Activated CD4-positive, alpha-beta T cell treated with anti-CD3 and anti-CD28 coated beads for 1 hour (primary cell): Measurements from ENCODE around the gene DCC.

Experiments used
- DNase-seq: peaks from one replicate; pipeline ENCODE4 v3.0.0-alpha.2; 2020

Gene DCC

DNA sequence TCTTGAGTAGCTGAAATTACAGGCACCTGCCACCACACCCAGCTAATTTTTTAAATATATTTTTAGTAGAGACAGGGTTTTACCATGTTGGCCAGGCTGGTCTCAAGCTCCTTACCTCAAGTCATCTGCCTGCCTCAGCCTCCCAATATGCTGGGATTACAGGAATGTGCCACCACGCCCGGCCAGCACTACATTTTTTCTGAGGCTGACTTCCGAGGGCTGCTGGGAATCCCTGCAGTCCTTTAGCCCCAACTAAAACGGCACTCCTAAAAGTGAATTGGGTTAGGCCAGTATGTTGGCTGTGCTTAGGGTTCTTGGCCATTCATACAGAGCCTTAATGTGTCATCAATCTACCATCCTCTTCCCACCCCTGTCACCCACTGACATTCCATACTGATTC lies 375.4 kb downstream of the DCC start:
- no peak for DNase-seq

DNA sequence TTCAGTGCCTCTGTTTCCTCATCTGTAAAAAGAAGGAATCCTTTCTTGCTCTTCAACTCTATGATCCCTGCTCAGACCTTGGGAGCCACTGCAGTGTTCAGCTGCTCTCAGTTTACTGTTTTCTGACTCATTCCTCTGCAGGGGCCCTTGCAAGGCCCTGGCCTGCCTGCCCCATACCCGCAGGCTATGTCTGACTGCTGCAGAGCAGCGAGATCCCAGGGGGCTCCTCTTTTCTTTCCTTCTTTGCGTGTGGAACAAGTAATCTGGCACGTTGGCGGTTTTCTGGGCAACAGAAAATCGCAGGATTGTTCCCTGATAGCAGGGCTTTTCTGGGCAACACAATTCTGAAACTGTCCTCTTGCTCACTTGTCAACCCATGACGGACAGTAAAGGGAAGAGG lies 376.0 kb downstream of the DCC start:
- DNase-seq: no peak

DNA sequence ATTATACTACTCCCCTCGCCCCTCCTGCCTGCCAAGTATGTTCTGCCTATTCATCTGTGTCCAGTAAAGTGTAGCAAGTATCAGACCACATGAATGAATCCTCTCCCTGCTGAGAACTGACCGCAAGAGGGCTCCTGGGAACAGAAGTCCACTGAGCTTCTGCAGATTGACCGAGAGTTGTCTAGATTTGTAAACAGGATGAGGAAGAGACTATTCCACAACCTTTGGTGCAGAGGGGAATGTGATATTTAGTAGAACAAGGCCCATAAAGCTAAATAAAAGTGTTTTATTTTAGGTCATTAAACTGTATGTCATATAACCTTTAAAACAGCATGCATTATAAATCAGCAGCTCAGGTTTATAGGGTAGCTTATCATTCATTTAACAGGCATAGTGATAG lies 377.0 kb downstream of the DCC start:
- DNase-seq: no peak

DNA sequence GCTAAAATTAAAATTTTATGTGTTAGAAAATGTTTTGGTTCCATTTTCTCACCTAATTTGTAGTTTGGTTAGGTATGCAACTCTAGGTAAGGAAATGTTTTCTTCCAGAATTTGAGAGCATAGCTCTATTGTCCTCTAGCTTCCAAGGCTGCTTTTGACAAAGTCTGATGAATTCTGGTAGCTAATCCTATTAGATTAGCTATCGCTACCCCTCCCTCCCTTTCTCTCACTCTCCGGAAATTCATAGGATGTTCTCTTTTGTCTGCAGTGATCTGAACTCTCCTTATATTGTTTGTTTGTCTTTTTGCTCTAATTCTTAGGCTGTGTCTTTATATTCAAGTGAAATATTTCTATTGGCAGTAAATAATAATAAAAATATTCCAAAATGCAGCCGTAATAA lies 382.9 kb downstream of the DCC start:
- no peak for DNase-seq

DNA sequence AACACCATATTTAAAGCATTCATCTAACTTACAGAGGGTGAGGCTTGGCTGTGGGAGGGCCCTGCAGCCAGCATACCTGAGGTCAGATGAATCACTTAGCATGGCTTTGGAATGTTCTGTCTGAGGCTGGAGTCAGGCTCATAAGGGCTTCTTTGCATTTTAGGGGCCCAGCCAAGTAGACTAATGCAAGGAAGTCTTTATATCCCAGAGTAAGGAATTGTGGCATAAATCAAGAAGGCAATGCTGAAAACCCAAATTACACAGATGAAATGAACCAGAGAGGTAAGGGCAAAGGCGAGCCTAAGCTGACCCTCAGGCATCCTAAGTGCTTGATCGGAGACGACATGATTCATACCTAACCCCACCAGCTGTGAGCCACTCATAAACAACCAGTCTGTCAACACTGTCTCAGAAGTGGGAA lies 383.6 kb downstream of the DCC start:
- DNase-seq: no peak

DNA sequence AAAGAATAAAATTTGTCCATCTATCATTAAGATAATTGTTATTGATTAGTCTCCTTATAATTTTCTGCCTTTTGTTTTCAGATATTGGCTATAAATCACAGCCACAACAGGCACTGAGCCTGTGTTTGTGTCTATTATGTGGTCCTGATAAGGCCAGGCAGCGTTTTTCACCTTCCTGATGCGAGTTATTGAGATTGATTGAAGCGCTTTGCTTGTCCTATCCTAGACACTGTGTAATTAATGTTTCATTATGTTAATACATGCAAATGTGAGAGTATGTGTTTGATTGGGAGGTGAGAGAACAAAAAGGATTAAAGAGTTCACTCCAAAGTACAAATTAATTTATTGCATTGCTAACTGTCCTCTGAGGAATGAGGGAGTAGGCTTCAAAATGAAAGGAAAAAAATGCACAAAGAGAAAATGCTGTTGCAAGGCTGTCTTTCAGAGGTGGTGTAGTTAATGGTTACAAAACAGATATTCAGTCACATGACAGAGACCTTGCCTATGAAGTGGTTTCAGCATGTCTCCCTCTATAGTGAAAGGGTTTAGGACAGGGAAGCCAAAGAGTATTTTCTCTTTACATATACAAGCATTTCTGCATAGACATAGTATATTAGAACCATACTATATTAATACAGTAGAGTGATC lies 391.1 kb downstream of the DCC start:
- DNase-seq: no peak

DNA sequence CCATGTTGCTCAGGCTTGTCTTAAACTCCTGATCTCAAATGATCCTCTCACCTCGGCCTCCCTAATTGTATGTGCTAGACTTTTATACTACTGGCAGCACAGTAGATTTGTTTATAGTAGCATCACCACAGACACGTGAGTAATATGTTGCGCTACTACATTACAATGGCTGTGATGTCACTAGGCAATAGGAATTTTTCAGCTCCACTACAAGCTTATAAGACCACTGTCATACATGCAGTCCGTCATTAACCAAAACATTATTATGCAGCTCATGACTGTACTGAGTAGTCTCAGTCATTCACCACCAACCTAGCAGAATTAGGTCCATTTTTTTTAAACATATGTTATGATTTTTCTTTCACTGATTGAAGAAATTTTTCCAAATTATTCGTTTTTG lies 398.9 kb downstream of the DCC start:
- DNase-seq: no peak

DNA sequence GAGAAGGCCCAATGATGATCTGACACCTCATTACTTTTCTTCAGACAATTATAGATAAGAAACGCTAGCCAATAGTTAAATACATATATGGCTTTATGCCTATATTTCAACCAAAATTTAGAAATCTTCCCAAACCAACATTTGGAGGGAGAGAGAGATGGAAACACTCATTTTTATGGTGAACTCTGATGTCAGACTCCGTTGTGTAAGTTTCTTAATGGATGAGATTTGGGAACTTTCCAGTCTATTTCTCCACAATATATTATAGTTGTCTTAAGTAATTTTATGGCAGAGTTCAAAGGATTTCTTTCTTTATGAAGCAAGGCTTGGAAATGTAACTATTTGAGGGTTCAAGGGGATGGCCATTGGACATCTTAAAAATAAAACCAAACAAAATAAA lies 407.0 kb downstream of the DCC start:
- DNase-seq: no peak

DNA sequence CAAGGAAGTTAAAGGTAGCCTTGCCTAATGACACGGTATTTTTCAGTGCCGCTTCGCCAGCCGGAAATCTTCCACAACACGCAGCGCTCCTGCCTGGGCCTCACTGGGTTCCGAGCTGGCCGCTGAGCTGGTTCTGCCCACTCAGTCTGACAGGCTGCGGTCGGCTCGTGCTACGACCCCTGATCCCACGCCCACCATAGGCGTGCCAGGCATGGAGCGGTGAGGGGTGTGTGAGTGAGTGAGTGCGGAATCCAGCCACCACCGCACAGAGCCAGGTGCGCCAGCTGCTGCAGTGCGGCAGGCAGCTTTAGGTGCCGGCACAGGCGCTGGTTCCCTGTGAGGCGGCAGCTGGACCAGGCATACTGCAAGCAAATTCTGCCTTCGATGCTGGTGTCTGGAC lies 407.9 kb downstream of the DCC start:
- DNase-seq: no peak

DNA sequence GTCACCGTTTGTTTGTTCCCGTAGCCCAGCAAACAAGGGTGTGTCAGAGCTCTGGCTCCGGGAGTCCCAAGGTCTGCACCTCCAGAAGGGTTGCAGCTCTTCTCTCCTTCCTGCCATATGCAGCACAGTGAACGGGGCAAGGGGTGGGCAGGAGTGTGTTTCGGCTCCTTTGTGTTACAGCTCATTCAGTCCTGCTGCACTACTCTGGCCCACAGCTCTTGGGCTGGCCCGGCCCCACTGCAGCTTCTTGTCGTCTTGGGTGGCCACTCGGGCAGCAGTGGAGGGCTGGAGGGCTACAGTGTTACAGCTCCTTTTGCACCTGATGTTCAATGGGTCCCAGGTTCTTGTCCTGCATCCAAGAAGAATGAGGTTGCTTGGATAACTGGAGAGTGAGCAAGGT lies 408.3 kb downstream of the DCC start:
- DNase-seq: no peak

DNA sequence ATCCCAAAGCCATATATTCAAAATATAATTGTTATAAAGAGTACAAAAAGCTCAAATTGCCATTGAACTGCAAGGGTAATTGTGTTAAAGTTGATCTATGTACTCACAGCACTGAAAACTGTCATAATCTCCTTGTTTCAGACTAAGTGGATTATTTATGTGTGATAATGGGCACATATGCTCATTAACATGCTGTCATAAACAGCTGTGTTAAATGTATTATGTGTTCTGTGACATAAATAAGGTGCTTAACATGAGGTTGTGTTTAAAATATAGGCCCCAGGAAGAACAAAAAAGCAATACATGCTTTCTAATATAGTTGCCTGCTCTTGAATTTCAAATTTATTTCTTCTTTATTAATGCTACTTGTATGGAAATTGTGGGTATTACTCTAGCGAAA lies 409.5 kb downstream of the DCC start:
- DNase-seq: no peak

DNA sequence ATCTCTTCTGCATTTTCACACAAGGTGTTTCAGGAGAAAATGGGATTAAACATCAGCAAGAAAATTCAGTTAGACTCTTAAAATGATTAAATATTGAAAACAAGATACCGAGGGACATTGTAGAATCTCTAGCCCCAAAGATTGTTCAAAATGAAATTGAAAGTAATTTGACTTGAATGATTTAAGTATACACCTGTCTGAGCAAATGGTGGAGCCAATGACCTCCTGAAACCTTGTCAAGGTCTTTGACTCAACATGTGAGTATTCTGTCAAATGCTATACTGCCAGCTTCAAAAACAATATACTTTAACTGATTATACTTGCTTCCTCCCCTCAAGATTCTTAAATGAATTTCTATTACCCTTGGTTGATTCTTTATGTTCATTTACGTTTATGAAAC lies 411.0 kb downstream of the DCC start:
- no peak for DNase-seq

DNA sequence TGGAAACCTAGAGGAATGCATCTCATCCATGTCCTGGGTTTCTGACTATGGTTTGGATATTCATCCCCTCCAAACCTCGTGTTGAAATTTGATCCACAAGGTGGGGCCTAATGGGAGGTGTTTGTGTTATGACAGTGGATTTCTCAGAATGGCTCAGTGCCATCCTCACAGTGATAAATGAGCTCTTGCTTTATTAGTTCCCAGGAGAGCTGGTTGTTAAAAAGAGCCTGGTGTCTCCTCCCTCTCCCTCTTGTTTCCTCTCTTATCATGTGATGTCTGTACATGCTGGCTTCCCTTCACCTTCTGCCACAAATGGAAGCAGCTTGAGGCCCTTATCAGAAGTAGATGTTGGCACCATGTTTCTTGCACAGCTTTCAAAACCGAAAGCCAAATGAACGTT lies 424.3 kb downstream of the DCC start:
- no peak for DNase-seq

DNA sequence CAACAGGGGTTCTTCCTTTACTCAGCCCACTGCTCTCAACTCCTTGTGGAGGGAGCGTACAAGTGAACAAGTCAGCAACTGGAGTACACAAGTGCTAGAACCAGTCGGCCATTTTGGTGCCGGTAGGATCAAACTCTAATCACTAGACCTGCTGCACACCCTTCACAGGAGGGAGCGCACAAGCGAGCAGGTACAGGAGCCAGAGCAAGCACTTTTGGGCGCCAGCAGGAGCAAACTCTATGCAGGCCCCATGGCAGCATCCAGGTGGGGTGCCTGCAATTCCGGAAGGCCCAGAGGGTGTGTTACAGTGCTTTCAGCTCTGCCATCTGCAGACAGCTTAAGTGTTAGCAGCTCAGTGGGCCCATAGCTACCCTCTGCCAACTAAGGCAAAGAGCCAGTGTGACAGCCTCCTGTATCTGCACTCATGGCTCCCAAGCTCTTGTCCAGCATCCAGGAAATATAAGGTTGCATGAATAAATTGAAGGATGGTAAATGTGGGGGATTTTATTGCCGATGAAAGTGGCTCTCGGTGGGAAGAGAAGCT lies 426.1 kb downstream of the DCC start:
- no peak for DNase-seq

DNA sequence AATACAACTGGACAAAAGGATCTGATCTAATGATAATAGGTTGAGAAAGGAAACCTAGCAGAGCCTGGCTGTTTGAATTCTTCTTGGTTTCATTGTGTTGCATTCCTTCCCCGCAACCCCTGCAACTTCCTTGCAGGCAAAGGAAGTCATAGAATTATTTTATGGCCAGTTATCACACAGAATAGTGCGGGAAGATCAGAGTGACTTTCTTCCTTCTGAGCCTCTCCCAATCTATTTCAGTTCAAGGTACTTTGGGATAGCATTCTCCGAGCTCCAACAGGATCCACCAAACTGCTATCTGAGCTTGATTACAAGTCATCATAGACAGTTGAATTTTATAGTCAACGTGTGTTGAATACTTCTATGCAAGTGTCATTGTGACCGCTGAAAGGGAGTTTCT lies 441.1 kb downstream of the DCC start:
- no peak for DNase-seq

DNA sequence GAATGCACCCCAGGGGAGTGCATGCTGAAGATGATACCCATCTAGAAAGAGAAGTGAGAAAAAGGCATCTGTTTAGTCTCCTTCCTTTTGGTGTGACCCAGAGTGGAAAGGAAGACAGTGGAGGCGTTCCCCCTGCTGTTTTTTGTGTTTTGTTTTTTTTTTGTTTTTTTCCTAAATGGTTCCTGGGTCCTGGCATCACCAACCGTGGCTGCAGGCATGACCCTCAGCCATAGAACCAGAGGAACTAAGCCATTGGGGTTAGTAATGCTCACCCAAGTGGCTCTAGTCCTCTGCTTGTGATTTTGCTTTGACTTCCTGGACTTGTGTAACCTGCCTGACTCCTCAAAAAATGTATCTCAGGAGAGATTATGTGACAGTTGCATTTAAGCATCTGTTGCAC lies 451.3 kb downstream of the DCC start:
- no peak for DNase-seq

DNA sequence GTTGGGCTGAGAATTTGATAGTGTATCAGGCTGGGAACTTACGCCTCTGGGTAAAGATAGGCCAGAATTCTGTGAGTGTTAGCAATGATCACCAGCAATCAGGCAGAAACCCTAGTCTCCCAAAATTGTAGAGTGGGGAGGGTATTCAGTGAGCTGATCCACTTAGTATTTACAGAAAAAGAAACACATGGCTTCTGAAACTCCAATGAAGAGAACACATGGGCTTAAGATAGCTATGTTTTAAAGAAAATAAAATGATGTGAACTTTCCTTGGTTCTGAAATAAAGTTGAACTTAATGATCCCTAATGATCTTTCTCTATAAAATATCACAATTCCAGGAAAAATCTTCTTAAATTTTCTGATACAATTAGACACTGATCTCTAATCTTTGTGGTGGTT lies 472.8 kb downstream of the DCC start:
- no peak for DNase-seq

DNA sequence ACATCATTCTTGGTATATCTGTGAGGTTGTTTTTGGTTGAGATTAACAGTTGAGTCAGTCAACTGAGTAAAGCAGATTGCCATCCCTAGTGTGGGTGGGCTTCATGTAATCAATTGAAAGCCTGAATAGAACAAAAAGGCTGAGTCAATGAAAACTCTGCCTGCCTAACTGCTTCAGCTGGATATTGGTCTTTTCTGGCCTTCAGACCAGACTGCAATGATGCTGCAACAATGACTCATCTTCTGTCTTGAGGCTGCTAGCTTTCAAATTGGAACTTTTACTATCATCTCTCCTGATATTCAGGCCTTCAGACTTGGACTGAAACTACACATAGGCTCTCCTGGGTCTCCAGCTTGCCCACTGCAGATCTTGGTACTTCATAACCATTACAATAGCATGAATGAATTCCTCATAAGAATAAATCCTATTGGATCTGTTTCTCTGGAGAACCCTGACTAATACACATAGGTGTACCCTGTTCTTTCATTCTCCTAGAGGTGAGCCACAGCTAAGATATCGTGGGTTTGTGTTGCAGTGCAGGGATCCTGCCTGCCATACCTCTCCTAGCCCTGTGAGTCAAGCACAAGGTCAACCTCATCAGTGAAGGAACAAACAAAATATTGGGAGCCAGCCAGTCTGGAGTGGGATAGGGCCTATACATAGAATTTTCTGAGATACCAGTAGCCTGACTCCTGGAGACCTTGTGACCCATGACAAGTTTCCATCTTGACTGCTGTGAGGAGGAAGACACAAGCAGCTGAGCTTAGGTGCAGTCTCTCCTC lies 473.8 kb downstream of the DCC start:
- DNase-seq: no peak

DNA sequence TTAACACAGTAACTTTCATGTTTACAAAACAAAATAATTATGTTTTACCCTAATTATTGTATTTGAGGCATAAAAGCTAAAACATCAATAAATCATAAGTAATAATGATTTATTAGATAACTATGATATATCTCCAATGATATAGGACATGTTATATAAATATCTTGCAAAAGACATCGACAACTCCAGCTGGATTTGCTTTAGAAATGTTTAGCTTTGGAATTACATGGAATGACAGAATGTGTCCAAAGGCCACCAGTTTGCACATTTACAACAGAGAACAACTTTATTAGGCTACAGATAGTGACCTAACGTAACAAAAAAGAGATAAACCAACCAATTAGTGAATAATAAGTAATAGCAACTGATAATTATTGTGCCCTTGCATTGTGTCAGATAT lies 475.7 kb downstream of the DCC start:
- DNase-seq: no peak

DNA sequence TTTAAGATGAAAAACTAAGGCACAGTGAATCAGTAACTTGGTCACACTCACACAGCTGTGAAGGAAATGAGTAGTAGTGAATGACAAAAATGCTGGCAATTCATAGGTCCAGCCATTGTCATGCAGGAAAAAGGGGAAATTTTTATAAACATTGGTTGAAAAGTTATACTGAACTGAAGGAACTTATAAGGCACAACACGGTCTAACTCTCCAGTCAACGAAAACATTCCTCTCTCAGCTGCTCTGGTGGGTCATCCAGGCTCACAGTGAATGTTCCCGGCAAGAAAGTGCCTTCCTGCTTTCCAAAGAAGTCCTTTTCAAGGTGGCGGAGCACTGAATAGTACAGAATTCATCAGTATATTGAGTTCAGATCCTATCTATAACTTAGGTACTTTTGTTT lies 476.1 kb downstream of the DCC start:
- DNase-seq: no peak

DNA sequence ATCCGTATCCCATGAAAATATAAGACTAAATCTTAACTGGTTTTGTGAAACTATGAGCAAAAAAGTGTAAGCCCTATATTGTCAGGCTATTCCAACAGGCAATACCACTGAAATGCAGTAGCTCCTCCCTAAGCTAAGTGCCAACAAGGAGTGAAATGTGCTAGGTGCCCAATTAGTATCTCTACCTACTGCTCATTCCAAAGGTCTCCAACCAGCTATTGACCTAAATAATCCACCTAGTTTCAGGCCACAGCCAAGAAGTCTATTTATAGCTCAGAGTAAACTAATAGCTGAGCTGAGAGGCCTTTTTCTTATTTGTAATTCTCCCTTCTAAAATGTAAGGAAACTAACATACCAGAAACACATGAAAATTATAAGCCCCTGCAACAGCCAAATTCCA lies 482.2 kb downstream of the DCC start:
- no peak for DNase-seq

DNA sequence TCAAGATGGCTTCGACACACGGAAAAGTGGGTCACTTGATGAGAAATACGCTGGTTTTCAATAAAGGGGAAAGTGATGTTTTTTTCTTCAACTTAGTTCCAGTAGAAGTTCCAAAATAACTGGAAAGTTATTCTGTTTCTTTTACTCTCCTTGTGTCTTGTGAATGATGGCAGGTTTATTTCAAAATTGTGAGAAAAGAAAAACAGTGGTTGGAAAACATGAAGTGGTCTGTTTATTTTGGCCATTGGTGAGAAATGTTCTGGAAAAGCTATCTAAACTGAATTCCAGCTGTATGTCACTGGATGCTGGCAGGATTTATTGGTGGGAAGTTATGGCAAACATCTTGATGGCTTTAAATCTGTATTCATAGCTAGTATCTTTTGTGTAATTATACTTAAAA lies 484.1 kb downstream of the DCC start:
- DNase-seq: no peak

DNA sequence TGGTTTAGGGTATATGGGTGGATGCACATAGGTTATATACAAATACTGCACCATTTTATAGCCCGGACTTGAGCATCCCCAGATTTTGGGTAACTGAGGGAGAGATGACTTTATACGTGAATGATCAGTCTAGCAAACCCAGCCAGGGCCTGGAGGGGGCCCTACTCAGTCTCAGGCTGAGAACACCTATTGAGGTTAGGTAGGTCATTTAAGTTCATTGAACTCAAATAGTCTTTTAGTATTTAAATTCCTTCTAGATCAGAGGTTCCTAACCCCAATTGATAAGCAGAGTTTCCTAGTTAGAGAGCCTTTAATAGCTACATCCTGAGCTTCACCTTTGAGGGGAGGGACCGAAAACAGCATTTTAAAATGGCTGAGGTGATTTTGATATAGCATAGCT lies 487.0 kb downstream of the DCC start:
- no peak for DNase-seq

DNA sequence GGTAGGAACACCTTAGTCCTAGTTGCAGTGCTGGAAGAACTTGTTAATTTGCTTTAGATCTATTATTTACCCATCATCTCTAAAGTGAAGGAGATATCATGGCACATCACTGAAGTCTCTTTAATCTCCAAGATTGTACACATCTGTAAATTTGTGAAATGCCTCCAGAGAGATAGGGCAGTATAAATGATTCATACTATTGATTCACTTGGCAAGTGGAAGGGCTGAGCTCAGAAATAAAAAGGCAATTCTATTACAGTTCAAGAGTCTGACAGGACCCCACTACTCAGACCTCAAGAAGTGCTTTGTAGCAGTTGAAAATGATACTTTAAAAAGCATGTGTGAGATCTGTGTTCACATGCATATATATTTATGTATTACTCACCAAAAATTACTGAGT lies 489.3 kb downstream of the DCC start:
- no peak for DNase-seq

DNA sequence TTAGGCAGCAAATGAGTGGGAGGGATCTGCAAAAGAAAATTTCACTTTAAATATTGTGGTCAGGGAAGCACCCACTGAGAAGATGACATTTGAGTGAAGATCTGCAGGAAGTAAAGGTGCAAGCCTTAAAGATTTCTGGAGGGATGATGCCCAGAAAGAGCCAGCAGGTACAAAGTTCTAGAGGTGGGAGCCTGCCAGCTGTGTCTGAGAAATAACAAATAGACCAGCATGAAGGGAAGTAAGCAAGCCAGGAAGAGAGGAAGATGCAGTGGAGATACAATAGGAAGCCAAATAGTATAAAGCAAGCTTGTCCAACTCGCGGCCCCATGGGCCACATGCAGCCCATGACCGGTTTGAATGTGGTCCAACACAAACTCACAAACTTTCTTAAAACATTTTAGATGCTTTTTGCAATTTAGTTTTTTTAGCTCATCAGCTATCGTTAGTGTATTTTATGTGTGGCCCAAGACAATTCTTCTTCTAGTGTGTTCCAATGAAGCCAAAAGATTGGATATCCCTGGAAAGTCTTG lies 489.9 kb downstream of the DCC start:
- DNase-seq: no peak
